ENCODE measurements around the gene PCSK4. TPM values are rescaled to one million over a fixed set of nuclear protein-coding genes. Genes with fewer than 3 reads are reported as not detected.
A peak's percentile ranks its signal among the peaks of the same experiment; 100 is the strongest.
"Not testable (repeated sequence)": the region's sequence is repeated elsewhere in the genome, so short reads cannot be mapped to it uniquely, and the experiment has no call there.

Gene PCSK4
- total and polyA plus RNA-seq, 9 of the 15 experiments (the other 6 are each of a cell fraction or from before 2014, with no cell fraction given) = 0.01 to 9.1 (median 2.1) TPM; not detected in 1

DNA sequence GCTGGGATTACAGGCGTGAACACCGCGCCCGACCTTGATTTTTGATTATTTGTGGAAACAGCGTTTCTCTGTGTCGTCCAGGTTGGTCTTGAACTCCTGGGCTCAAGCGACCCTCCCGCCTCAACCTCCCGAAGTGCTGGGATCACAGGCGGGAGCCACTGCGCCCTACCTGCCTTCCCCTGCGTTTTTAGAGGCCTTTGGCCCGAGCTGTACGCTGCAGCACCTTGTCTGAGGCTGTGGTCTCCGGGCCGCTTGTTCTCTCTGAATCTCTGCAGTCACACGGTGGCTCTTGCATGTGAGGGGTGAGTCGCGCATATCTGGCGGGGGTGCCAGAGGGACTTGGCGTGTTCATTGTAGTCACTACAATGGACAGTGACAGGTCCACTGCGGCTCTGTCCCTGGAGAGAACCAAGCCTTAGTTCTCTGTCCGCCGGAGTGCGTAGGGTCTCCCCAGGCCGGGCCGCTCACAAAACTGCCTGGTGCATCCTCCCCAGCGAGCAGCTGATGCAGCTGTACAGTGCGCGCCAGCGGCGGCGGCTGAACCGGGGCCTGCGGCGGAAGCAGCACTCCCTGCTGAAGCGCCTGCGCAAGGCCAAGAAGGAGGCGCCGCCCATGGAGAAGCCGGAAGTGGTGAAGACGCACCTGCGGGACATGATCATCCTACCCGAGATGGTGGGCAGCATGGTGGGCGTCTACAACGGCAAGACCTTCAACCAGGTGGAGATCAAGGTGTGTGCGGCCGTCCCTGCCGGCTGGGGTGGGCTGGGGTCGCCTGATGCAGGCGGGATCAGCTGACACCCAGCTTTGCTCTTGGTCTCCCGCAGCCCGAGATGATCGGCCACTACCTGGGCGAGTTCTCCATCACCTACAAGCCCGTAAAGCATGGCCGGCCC lies 50.4 kb downstream of the PCSK4 start (continued):
- TF ChIP-seq SIN3A (IDR thresholded peaks at IDR 0.05; ENCODE audit: borderline replicate concordance in 2 of 2, control insufficient read depth in 1 of 2, low read depth in 2 of 2, low read length in 2 of 2) = peak; percentile 42 to 53; a peak in 2 of 4 replicates
- peak; percentile 21 for TF ChIP-seq HNRNPLL (IDR thresholded peaks at IDR 0.05; ENCODE audit: low read depth, low read length, poor library complexity, severe bottlenecking)
- TF ChIP-seq ZNF12 (CRISPR knock-in tag; IDR thresholded peaks at IDR 0.05) = peak; percentile 67; the same call in 1 of the 2 replicates
- peak; percentile 50 for TF ChIP-seq HMGN3 (IDR thresholded peaks at IDR 0.05; ENCODE audit: borderline replicate concordance, extremely low read depth, insufficient read length, low read depth, low read length)
- not testable (repeated sequence) for TF ChIP-seq BRCA1 (IDR thresholded peaks at IDR 0.05)
- peak; percentile 92; the same call in 1 of the 2 replicates for TF ChIP-seq BRCA1 (CRISPR knock-in tag; IDR thresholded peaks at IDR 0.05)
- TF ChIP-seq PHF8 (IDR thresholded peaks at IDR 0.05; ENCODE audit: borderline replicate concordance, low read length) = peak; percentile 19; the same call in 1 of the 2 replicates
- peak; percentile 37 for TF ChIP-seq RBM22 (IDR thresholded peaks at IDR 0.05; ENCODE audit: low read depth, low read length, poor library complexity, severe bottlenecking)
- peak; percentile 60 for TF ChIP-seq MEIS2 (IDR thresholded peaks at IDR 0.05; ENCODE audit: partially characterized antibody)
- TF ChIP-seq, protein P1, sequence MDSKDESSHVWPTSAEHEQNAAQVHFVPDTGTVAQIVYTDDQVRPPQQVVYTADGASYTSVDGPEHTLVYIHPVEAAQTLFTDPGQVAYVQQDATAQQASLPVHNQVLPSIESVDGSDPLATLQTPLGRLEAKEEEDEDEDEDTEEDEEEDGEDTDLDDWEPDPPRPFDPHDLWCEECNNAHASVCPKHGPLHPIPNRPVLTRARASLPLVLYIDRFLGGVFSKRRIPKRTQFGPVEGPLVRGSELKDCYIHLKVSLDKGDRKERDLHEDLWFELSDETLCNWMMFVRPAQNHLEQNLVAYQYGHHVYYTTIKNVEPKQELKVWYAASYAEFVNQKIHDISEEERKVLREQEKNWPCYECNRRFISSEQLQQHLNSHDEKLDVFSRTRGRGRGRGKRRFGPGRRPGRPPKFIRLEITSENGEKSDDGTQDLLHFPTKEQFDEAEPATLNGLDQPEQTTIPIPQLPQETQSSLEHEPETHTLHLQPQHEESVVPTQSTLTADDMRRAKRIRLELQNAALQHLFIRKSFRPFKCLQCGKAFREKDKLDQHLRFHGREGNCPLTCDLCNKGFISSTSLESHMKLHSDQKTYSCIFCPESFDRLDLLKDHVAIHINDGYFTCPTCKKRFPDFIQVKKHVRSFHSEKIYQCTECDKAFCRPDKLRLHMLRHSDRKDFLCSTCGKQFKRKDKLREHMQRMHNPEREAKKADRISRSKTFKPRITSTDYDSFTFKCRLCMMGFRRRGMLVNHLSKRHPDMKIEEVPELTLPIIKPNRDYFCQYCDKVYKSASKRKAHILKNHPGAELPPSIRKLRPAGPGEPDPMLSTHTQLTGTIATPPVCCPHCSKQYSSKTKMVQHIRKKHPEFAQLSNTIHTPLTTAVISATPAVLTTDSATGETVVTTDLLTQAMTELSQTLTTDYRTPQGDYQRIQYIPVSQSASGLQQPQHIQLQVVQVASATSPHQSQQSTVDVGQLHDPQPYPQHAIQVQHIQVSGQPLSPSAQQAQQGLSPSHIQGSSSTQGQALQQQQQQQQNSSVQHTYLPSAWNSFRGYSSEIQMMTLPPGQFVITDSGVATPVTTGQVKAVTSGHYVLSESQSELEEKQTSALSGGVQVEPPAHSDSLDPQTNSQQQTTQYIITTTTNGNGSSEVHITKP (IDR thresholded peaks at IDR 0.05; ENCODE audit: partially characterized antibody) = peak; percentile 47
- peak; percentile 44 for TF ChIP-seq RBBP5 (IDR thresholded peaks at IDR 0.05; ENCODE audit: borderline replicate concordance, insufficient read depth, low read length, poor library complexity, severe bottlenecking)
- TF ChIP-seq, protein P2, sequence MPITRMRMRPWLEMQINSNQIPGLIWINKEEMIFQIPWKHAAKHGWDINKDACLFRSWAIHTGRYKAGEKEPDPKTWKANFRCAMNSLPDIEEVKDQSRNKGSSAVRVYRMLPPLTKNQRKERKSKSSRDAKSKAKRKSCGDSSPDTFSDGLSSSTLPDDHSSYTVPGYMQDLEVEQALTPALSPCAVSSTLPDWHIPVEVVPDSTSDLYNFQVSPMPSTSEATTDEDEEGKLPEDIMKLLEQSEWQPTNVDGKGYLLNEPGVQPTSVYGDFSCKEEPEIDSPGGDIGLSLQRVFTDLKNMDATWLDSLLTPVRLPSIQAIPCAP (CRISPR knock-in tag; IDR thresholded peaks at IDR 0.05; ENCODE audit: borderline replicate concordance) = 0 out of 2 replicates have a peak, but pooled peaks have one; percentile 18
- TF ChIP-seq, protein P3, sequence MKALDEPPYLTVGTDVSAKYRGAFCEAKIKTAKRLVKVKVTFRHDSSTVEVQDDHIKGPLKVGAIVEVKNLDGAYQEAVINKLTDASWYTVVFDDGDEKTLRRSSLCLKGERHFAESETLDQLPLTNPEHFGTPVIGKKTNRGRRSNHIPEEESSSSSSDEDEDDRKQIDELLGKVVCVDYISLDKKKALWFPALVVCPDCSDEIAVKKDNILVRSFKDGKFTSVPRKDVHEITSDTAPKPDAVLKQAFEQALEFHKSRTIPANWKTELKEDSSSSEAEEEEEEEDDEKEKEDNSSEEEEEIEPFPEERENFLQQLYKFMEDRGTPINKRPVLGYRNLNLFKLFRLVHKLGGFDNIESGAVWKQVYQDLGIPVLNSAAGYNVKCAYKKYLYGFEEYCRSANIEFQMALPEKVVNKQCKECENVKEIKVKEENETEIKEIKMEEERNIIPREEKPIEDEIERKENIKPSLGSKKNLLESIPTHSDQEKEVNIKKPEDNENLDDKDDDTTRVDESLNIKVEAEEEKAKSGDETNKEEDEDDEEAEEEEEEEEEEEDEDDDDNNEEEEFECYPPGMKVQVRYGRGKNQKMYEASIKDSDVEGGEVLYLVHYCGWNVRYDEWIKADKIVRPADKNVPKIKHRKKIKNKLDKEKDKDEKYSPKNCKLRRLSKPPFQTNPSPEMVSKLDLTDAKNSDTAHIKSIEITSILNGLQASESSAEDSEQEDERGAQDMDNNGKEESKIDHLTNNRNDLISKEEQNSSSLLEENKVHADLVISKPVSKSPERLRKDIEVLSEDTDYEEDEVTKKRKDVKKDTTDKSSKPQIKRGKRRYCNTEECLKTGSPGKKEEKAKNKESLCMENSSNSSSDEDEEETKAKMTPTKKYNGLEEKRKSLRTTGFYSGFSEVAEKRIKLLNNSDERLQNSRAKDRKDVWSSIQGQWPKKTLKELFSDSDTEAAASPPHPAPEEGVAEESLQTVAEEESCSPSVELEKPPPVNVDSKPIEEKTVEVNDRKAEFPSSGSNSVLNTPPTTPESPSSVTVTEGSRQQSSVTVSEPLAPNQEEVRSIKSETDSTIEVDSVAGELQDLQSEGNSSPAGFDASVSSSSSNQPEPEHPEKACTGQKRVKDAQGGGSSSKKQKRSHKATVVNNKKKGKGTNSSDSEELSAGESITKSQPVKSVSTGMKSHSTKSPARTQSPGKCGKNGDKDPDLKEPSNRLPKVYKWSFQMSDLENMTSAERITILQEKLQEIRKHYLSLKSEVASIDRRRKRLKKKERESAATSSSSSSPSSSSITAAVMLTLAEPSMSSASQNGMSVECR (CRISPR knock-in tag; IDR thresholded peaks at IDR 0.05) = peak; percentile 91
- TF ChIP-seq NRF1 (conservative IDR thresholded peaks at IDR 0.05 in 1 of 2, IDR thresholded peaks at IDR 0.05 in 1 of 2) = peak; percentile 95
- TF ChIP-seq POLR2G (IDR thresholded peaks at IDR 0.05; ENCODE audit: low read depth, low read length) = peak; percentile 78
- peak; percentile 31 for TF ChIP-seq SP1 (CRISPR knock-in tag; IDR thresholded peaks at IDR 0.05)
